Cardiac muscle cell (in vitro differentiated cells and primary cell): ENCODE measurements around the gene PPIB. TPM values are rescaled to one million over a fixed set of nuclear protein-coding genes. Genes with fewer than 3 reads are reported as not detected.
A peak's percentile ranks its signal among the peaks of the same experiment; 100 is the strongest.

Source experiments
- DNase-seq, 2 donors: peaks; one replicate each; pipeline versions ENCODE4 v3.0.0 to v3.0.0-alpha.2; 2010 to 2017; ENCODE audit warnings: low read depth in 1 of 2, low spot score in 1 of 2
- H3K27ac ChIP-seq: fragments of 200-600 bp; sonication (generic); 2 replicates; pipeline ENCODE4 v1.5.1; 2016
- H3K27me3 ChIP-seq: fragments of 200-600 bp; sonication (generic); 2 replicates; pipeline ENCODE4 v1.6.0; 2016; ENCODE audit warnings: control low read depth
- H3K36me3 ChIP-seq: fragments of 200-600 bp; sonication (generic); 2 replicates; pipeline ENCODE4 v1.5.1; 2016; ENCODE audit warnings: control low read depth
- H3K4me1 ChIP-seq: fragments of 200-600 bp; sonication (generic); 2 replicates; pipeline ENCODE4 v1.8.1; 2017; ENCODE audit warnings: low read depth, mild to moderate bottlenecking, mixed run types
- H3K4me3 ChIP-seq: fragments of 200-600 bp; sonication (generic); 2 replicates; pipeline ENCODE4 v1.5.1; 2016; ENCODE audit warnings: mild to moderate bottlenecking
- H3K9me3 ChIP-seq: fragments of 200-600 bp; sonication (generic); 2 replicates; pipeline ENCODE4 v1.5.1; 2017; ENCODE audit warnings: low read depth, mild to moderate bottlenecking, control low read depth
- CTCF ChIP-seq: IDR thresholded peaks from 2 replicates; pipeline ENCODE4 v1.5.1; 2012; ENCODE audit warnings: low read depth, mild to moderate bottlenecking, low read length
- polyA plus RNA-seq: library from polyadenylated mRNA; unstranded; fragments of >200 nt; fragmentation: Nextera tagmentation; extraction: Ambion mirVana; gene quantifications from 2 replicates; pipeline ENCODE4 v1.2.1, GENCODE V29; 2016
- total RNA-seq: library from RNA; depleted of rRNA; stranded (reverse); fragments of >200 nt; gene quantifications from 2 replicates; pipeline ENCODE4 v1.2.3, GENCODE V29; 2016

PPIB gene
- total and polyA plus RNA-seq, 2 experiments from 2014 or later: 382 to 1,055 TPM

- no peak for TF ChIP-seq CTCF
- Histone ChIP-seq H3K4me1 (peaks cover 14% of the 10 kb centered on the region), H3K9me3 (no peaks in the 10 kb centered on the region), H3K36me3 (peaks cover 8% of the 10 kb centered on the region), H3K4me3 (no peak overlapping the region), H3K27ac (no peak overlapping the region), H3K27me3 (no peaks in the 10 kb centered on the region)
- no peak for DNase-seq
Measured at GRCh38 chr15:64143276-64143675, 19.5 kb downstream of the PPIB start.

DNA sequence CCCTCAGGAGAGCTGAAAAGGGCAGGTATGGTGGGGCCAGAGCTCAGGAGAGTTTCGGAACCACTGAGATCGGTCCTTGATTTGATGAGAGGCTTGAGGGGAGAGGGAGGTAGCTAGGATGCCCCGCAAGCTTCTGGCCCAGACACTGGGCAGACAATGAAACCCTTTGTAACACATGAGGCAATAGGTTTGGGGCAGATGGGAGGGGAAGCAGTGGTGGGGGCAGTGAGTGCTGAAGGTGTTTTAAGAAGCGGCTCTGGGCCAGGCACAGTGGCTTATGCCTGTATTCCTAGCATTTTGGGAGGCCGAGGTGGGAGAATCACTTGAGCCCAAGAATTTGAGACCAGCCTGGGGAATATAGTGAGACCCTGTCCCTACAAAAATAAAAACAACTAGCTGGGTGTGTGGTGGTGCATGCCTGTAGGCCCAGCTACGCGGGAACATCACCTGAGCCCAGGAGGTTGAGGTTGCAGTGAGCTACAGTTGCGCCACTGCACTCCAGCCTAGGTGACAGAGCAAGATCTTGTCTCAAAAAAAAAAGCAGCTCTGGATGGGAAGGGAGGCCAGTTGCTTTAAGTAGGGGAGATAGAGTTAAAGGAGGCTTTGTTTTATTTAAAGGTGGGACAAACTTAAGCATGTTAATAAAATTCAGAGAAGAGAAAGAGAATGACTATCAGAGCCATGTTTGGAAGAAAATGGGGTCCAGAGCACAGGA is 20.9 kb downstream of the PPIB start:
- peaks cover 17% of the 10 kb centered on the region for H3K36me3 ChIP-seq
- no peak overlapping the region for H3K4me3 ChIP-seq
- no peaks in the 10 kb centered on the region for H3K27me3 ChIP-seq
- H3K4me1 ChIP-seq: peaks cover 12% of the 10 kb centered on the region
- H3K9me3 ChIP-seq: no peaks in the 10 kb centered on the region
- no peak overlapping the region for H3K27ac ChIP-seq
- TF ChIP-seq CTCF: no peak
- no peak for DNase-seq

- no peak for DNase-seq
- no peak overlapping the region for H3K27ac ChIP-seq
Measured at GRCh38 chr15:64138331-64138941, 24.4 kb downstream of the PPIB start.

DNA sequence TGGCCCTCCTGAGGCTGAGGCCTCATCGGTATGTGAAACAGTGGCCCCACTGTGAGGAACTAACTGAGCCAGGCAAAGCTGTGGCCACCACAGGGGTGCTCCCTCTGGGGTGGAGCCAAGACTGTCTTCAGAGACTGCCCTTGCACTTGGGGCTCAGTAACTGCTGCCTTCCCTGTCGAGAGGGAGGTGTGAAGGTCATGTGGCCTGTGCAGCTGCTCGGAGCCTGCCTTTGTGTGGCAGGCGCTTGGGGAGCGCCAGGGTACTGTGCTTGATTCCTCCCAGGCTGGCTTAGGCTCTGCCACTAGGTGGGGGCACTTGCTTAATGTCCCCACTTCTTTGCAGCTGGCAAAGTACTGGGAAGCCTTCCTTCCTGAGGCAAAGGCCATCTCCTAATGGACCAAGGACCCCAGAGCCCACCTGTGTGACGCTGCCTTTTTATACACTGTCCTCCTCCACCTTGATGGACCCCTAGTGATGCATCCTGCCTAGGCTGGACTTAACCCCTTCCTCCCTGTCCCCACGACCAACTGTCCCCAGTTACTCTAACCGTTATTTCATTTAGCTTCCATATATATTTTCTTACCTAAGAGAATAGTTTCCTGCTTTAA is 25.5 kb downstream of the PPIB start:
- no peak for TF ChIP-seq CTCF
- peaks cover 34% of the 10 kb centered on the region for H3K36me3 ChIP-seq
- H3K4me3 ChIP-seq: no peak overlapping the region
- H3K27ac ChIP-seq: peak overlapping the region; percentile 7
- H3K27me3 ChIP-seq: no peaks in the 10 kb centered on the region
- DNase-seq: no peak
- H3K4me1 ChIP-seq: no peaks in the 10 kb centered on the region
- no peaks in the 10 kb centered on the region for H3K9me3 ChIP-seq

More at GRCh38 chr15:64138331-64138941, 24.4 kb downstream of the PPIB start:
- Histone ChIP-seq H3K4me1 (no peaks in the 10 kb centered on the region), H3K9me3 (no peaks in the 10 kb centered on the region), H3K27me3 (no peaks in the 10 kb centered on the region), H3K36me3 (peaks cover 29% of the 10 kb centered on the region), H3K4me3 (no peak overlapping the region)
- no peak for TF ChIP-seq CTCF

- Histone ChIP-seq H3K36me3 (peaks cover 42% of the 10 kb centered on the region), H3K4me3 (no peak overlapping the region), H3K4me1 (no peaks in the 10 kb centered on the region), H3K9me3 (no peaks in the 10 kb centered on the region), H3K27ac (no peak overlapping the region), H3K27me3 (no peaks in the 10 kb centered on the region)
- DNase-seq: no peak
- no peak for TF ChIP-seq CTCF
Measured at GRCh38 chr15:64136347-64136746, 26.5 kb downstream of the PPIB start.
